Suppressor macrophage (primary cell): ENCODE results near the gene CDC42BPB.

Source experiments
- DNase-seq, 4 experiments: peaks; one replicate each; pipeline ENCODE4 v3.0.0-alpha.2; 2020 to 2022

The CDC42BPB gene

GRCh38 chr14:102910442-102910841, 146.9 kb downstream of the CDC42BPB start:
- no peak for DNase-seq

- DNase-seq, result no peak
Measured at GRCh38 chr14:102909911-102910310, 147.4 kb downstream of the CDC42BPB start.

- DNase-seq, result no peak
Measured at GRCh38 chr14:102909462-102909861, 147.9 kb downstream of the CDC42BPB start.

GRCh38 chr14:102908766-102909455, 148.4 kb downstream of the CDC42BPB start:
- DNase-seq, result no peak

GRCh38 chr14:102907980-102908730, 149.2 kb downstream of the CDC42BPB start:
- no peak for DNase-seq

GRCh38 chr14:102907303-102907844, 150.0 kb downstream of the CDC42BPB start:
- DNase-seq, result no peak

GRCh38 chr14:102906616-102907302, 150.6 kb downstream of the CDC42BPB start:
- DNase-seq, result no peak

GRCh38 chr14:102905116-102906108, 151.9 kb downstream of the CDC42BPB start:
- no peak for DNase-seq

- no peak for DNase-seq
Measured at GRCh38 chr14:102903889-102904512, 153.3 kb downstream of the CDC42BPB start.

GRCh38 chr14:102903248-102903888, 154.0 kb downstream of the CDC42BPB start:
- no peak for DNase-seq

GRCh38 chr14:102902523-102903247, 154.7 kb downstream of the CDC42BPB start:
- no peak for DNase-seq

GRCh38 chr14:102902086-102902485, 155.3 kb downstream of the CDC42BPB start:
- DNase-seq, result no peak

- DNase-seq, result no peak
Measured at GRCh38 chr14:102901633-102902032, 155.7 kb downstream of the CDC42BPB start.

- DNase-seq, result no peak
Measured at GRCh38 chr14:102900631-102901571, 156.4 kb downstream of the CDC42BPB start.

GRCh38 chr14:102899516-102899900, 157.8 kb downstream of the CDC42BPB start:
- no peak for DNase-seq

GRCh38 chr14:102898776-102899515, 158.4 kb downstream of the CDC42BPB start:
- no peak for DNase-seq

GRCh38 chr14:102898298-102898697, 159.1 kb downstream of the CDC42BPB start:
- DNase-seq, result no peak

- no peak for DNase-seq
Measured at GRCh38 chr14:102897299-102898027, 159.9 kb downstream of the CDC42BPB start.
